Measurements from ENCODE around the gene SPAG16.

GRCh38 chr2:214277880-214278279 lies 993.6 kb downstream of the SPAG16 start:
- TF ChIP-seq CTCF (IDR thresholded peaks at IDR 0.05) (no peak), POLR2A (IDR thresholded peaks at IDR 0.05) (no peak)

Measured in body of pancreas (tissue), 4 donors.